Prostate gland (tissue), 2 donors: ENCODE measurements around the gene SCAP.

Experiments used
- POLR2A ChIP-seq: fragments of 450-650 bp; IDR thresholded peaks from one replicate; pipeline ENCODE4 v1.6.1; 2016; ENCODE audit warnings: antibody characterized with exemption, mild to moderate bottlenecking
- POLR2AphosphoS5 ChIP-seq: sonication (generic); formaldehyde crosslinking; IDR thresholded peaks from one replicate; pipeline ENCODE4 v1.6.1; 2017; ENCODE audit warnings: antibody characterized with exemption
- TF ChIP-seq, protein P1 (sequence below), 4 experiments: fragments of 200-600 bp in 2 of 4; fragments of 450-650 bp in 2 of 4; sonication (generic) in 2 of 4; IDR thresholded peaks; 1 replicate in 3 of 4; 2 replicates in 1 of 4; pipeline ENCODE4 v1.5.1; 2016 to 2019; ENCODE audit warnings: antibody characterized with exemption in 4 of 4, mild to moderate bottlenecking in 2 of 4, moderate library complexity in 2 of 4

GRCh38 chr3:47427866-47428265 is 47.9 kb downstream of the SCAP start:
- TF ChIP-seq POLR2A (no peak), POLR2AphosphoS5 (no peak)
- TF ChIP-seq, protein P1, sequence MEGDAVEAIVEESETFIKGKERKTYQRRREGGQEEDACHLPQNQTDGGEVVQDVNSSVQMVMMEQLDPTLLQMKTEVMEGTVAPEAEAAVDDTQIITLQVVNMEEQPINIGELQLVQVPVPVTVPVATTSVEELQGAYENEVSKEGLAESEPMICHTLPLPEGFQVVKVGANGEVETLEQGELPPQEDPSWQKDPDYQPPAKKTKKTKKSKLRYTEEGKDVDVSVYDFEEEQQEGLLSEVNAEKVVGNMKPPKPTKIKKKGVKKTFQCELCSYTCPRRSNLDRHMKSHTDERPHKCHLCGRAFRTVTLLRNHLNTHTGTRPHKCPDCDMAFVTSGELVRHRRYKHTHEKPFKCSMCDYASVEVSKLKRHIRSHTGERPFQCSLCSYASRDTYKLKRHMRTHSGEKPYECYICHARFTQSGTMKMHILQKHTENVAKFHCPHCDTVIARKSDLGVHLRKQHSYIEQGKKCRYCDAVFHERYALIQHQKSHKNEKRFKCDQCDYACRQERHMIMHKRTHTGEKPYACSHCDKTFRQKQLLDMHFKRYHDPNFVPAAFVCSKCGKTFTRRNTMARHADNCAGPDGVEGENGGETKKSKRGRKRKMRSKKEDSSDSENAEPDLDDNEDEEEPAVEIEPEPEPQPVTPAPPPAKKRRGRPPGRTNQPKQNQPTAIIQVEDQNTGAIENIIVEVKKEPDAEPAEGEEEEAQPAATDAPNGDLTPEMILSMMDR (IDR thresholded peaks at IDR 0.05) = no peak
